ENCODE data around the gene RBBP8NL.

DNA sequence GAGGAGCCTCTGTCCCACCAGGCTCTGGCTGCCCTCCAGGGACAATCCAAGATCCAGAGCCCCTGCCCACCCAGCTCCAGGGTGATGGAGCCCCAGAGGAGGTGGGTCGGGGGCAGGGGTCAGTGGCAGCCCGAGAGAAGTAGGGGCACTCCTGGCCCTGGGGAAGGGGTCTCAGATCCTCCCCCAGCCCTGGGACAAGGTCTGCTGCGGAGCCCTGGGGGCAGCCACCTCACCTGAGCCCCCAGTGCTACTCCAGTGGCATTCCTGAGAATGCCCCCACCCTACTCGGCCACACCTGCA lies 57.6 kb downstream of the RBBP8NL start:
- TF ChIP-seq, protein P1, sequence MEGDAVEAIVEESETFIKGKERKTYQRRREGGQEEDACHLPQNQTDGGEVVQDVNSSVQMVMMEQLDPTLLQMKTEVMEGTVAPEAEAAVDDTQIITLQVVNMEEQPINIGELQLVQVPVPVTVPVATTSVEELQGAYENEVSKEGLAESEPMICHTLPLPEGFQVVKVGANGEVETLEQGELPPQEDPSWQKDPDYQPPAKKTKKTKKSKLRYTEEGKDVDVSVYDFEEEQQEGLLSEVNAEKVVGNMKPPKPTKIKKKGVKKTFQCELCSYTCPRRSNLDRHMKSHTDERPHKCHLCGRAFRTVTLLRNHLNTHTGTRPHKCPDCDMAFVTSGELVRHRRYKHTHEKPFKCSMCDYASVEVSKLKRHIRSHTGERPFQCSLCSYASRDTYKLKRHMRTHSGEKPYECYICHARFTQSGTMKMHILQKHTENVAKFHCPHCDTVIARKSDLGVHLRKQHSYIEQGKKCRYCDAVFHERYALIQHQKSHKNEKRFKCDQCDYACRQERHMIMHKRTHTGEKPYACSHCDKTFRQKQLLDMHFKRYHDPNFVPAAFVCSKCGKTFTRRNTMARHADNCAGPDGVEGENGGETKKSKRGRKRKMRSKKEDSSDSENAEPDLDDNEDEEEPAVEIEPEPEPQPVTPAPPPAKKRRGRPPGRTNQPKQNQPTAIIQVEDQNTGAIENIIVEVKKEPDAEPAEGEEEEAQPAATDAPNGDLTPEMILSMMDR (IDR thresholded peaks at IDR 0.05): no peak
- TF ChIP-seq POLR2A (IDR thresholded peaks at IDR 0.05): no peak
